HepG2 (cell line): ENCODE data around the gene SUN1. TPM values are rescaled to one million over a fixed set of nuclear protein-coding genes. Genes with fewer than 3 reads are reported as not detected.
A peak's percentile ranks its signal among the peaks of the same experiment; 100 is the strongest.

Source experiments
- GABPA ChIP-seq, 2 experiments: IDR thresholded peaks; 2 replicates each; pipeline ENCODE4 v1.6.1; 2011 to 2016; ENCODE audit warnings: low read depth in 2 of 2, low read length in 1 of 2, missing biosample characterization in 1 of 2, missing genetic modification characterization in 1 of 2
- HHEX ChIP-seq: IDR thresholded peaks from 2 replicates; pipeline ENCODE4 v1.6.1; 2016; ENCODE audit warnings: control low read depth
- IKZF5 ChIP-seq: IDR thresholded peaks from 2 replicates; pipeline ENCODE4 v1.6.1; 2018; ENCODE audit warnings: missing genetic modification reagents, mild to moderate bottlenecking, missing compliant biosample characterization
- MED1 ChIP-seq: sonication (generic); formaldehyde crosslinking; IDR thresholded peaks from 2 replicates; pipeline ENCODE4 v1.4.0; 2020; ENCODE audit warnings: missing genetic modification reagents
- MYNN ChIP-seq: sonication (generic); formaldehyde crosslinking; IDR thresholded peaks from 2 replicates; pipeline ENCODE4 v1.4.0; 2020; ENCODE audit warnings: mild to moderate bottlenecking, low read depth, missing genetic modification reagents
- NFE2 ChIP-seq: sonication (generic); formaldehyde crosslinking; IDR thresholded peaks from 2 replicates; pipeline ENCODE4 v1.4.0; 2020; ENCODE audit warnings: missing genetic modification reagents
- NFYB ChIP-seq: sonication (generic); formaldehyde crosslinking; IDR thresholded peaks from 2 replicates; pipeline ENCODE4 v1.4.0; 2020; ENCODE audit warnings: missing genetic modification reagents
- SALL1 ChIP-seq: sonication (generic); formaldehyde crosslinking; IDR thresholded peaks from 2 replicates; pipeline ENCODE4 v1.8.0; 2022; ENCODE audit warnings: mild to moderate bottlenecking, missing genetic modification reagents
- SMAD9 ChIP-seq: sonication (generic); formaldehyde crosslinking; IDR thresholded peaks from 2 replicates; pipeline ENCODE4 v1.5.1; 2020; ENCODE audit warnings: mild to moderate bottlenecking, missing genetic modification reagents
- SPEN ChIP-seq: sonication (generic); formaldehyde crosslinking; IDR thresholded peaks from 2 replicates; pipeline ENCODE4 v1.5.1; 2020; ENCODE audit warnings: low read depth, mild to moderate bottlenecking, missing genetic modification reagents
- TBX2 ChIP-seq: sonication (generic); formaldehyde crosslinking; IDR thresholded peaks from 2 replicates; pipeline ENCODE4 v1.5.0; 2020; ENCODE audit warnings: missing genetic modification reagents, mild to moderate bottlenecking, borderline replicate concordance
- THAP9 ChIP-seq: sonication (generic); formaldehyde crosslinking; IDR thresholded peaks from 2 replicates; pipeline ENCODE4; 2020; ENCODE audit warnings: missing genetic modification reagents, mild to moderate bottlenecking, borderline replicate concordance
- ZFP37 ChIP-seq: sonication (generic); formaldehyde crosslinking; IDR thresholded peaks from 2 replicates; pipeline ENCODE4 v1.4.0; 2020; ENCODE audit warnings: missing genetic modification reagents, borderline replicate concordance
- ZNF142 ChIP-seq: sonication (generic); formaldehyde crosslinking; IDR thresholded peaks from 2 replicates; pipeline ENCODE4 v1.4.0; 2020; ENCODE audit warnings: missing genetic modification reagents
- ZNF468 ChIP-seq: sonication (generic); formaldehyde crosslinking; IDR thresholded peaks from 2 replicates; pipeline ENCODE4 v1.8.0; 2022; ENCODE audit warnings: mild to moderate bottlenecking, moderate library complexity, missing genetic modification reagents
- ZNF563 ChIP-seq: sonication (generic); formaldehyde crosslinking; IDR thresholded peaks from 2 replicates; pipeline ENCODE4 v1.8.0; 2022; ENCODE audit warnings: mild to moderate bottlenecking, moderate library complexity, missing genetic modification reagents
- ZNF580 ChIP-seq: IDR thresholded peaks from 2 replicates; pipeline ENCODE4 v1.6.1; 2016; ENCODE audit warnings: low read depth, borderline replicate concordance
- ZNF768 ChIP-seq: sonication (generic); formaldehyde crosslinking; IDR thresholded peaks from 2 replicates; pipeline ENCODE4 v1.4.0; 2020; ENCODE audit warnings: missing genetic modification reagents
- polyA plus RNA-seq, 8 experiments: library from polyadenylated mRNA; depleted of rRNA in 3 of 8; stranded (reverse) in 7 of 8; unstranded in 1 of 8; fragments of >200 nt; fragmentation: Illumina TruSeq in 4 of 8; extraction: Trizol in 4 of 8; gene quantifications; 2 replicates each; pipeline versions ENCODE4 v1.2.1 to v1.2.3, GENCODE V29; 2011 to 2016; ENCODE audit warnings: low read depth in 4 of 8, missing spikeins in 1 of 8, mixed read lengths in 1 of 8; ENCODE audit not compliant: insufficient read depth in 1 of 8
- total RNA-seq, 5 experiments: library from RNA; depleted of rRNA; stranded (reverse); fragments of >200 nt; fragmentation: Illumina TruSeq; extraction: Trizol; gene quantifications; 2 replicates each; pipeline ENCODE4 v1.2.3, GENCODE V29; 2016; ENCODE audit warnings: low read depth in 1 of 5

The SUN1 gene
- total and polyA plus RNA-seq, 2 of the 13 experiments (the other 11 are each of a cell fraction or from before 2014, with no cell fraction given) = 47.0 to 126 TPM

GRCh38 chr7:815284-816216, 16.7 kb upstream of the SUN1 start (continued):
- TF ChIP-seq ZNF142 (CRISPR knock-in tag) (no peak), SALL1 (CRISPR knock-in tag) (peak; percentile 49), ZNF768 (CRISPR knock-in tag) (peak; percentile 21; the same call in 1 of the 2 replicates), TBX2 (CRISPR knock-in tag) (no peak), MED1 (no peak), ZNF580 (CRISPR knock-in tag) (0 out of 2 replicates have a peak, but pooled peaks have one; percentile 30), ZNF468 (CRISPR knock-in tag) (no peak), THAP9 (CRISPR knock-in tag) (no peak), SPEN (CRISPR knock-in tag) (no peak), ZNF563 (CRISPR knock-in tag) (no peak), SMAD9 (CRISPR knock-in tag) (no peak), MYNN (CRISPR knock-in tag) (no peak), NFE2 (no peak), HHEX (CRISPR knock-in tag) (no peak), IKZF5 (CRISPR knock-in tag) (no peak), GABPA (IDR thresholded peaks at IDR 0.05; ENCODE audit: low read depth, low read length) (no peak), GABPA (CRISPR knock-in tag; IDR thresholded peaks at IDR 0.05; ENCODE audit: low read depth) (no peak), NFYB (CRISPR knock-in tag) (no peak), ZFP37 (CRISPR knock-in tag) (no peak)
